HG03103 (cell line): ENCODE measurements around the gene MSMP.

Experiments used
- ATAC-seq: cut with Tn5 transposase; IDR thresholded peaks from one replicate; pipeline ENCODE4 v1.9.1; 2021; ENCODE audit warnings: low read depth; ENCODE audit not compliant: unreplicated experiment

The MSMP gene

DNA sequence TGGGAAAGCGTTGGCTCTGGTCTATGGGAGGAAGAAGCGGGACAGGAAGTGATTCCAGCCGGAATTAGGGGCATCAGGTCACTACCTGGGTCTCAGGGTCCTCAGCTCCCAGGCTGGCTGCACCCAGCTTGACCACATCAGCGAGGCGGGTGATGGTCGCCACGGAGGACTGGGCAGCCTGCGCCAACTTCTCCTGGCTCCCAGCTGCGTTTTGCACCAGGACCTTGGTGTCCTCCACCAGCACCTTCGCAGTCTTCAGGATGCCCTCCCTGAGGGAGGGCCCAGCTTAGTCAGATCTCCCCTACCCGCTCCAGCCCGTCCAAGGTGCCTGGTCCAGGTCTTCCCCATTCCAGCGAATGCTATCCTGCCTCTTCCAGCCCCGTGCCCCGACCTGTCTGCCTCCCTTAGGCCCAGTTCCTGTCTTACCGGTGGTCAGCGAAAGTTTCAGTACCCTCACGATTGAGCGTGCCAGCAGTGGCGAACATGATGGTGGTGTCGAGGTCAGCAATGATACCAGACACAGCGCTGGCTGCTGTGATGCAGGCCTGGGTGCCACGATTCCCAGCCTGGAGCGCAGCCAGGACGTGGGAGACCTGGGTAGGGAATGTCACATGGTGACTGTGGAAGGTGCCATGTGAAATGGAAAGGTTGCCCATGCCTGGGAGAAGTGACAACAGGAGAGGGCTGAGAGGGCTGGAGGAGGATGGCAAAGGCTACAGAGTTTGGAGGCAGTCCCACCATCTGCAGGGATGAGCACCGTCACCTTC lies 50.0 kb downstream of the MSMP start:
- no peak for ATAC-seq
